Measurements from ENCODE around the gene SMAD6. TPM values are rescaled to one million over a fixed set of nuclear protein-coding genes. Genes with fewer than 3 reads are reported as not detected.

Gene SMAD6
- total and polyA plus RNA-seq, 2 experiments from 2014 or later, result 1.6 to 15.7 TPM

- no peak for TF ChIP-seq REST (IDR thresholded peaks at IDR 0.05; ENCODE audit: unreplicated experiment)
Observed at GRCh38 chr15:66714543-66714981, 12.5 kb downstream of the SMAD6 start (continued).

GRCh38 chr15:66715181-66715624 is 13.2 kb downstream of the SMAD6 start:
- Histone ChIP-seq H3F3A (replicated peaks; ENCODE audit: low read depth) (no peaks in the 10 kb centered on the region), H4K20me1 (replicated peaks; ENCODE audit: insufficient read depth) (no peaks in the 10 kb centered on the region), H3K4me3 (no peak overlapping the region), H3K9me2 (ENCODE audit: insufficient read depth) (no peaks in the 10 kb centered on the region), H3K79me2 (replicated peaks; ENCODE audit: insufficient read depth) (no peaks in the 10 kb centered on the region), H3K36me3 (ENCODE audit: insufficient read depth) (no peaks in the 10 kb centered on the region), H3K27ac (ENCODE audit: low read depth) (no peak overlapping the region), H2AFZ (no peak overlapping the region), H3K4me1 (ENCODE audit: insufficient read depth) (peaks cover 10% of the 10 kb centered on the region; the same call in 1 of the 2 replicates), H3K4me2 (no peak overlapping the region), H3K27me3 (ENCODE audit: insufficient read depth) (no peaks in the 10 kb centered on the region)
- peaks cover 3% of the 10 kb centered on the region; the same call in 1 of the 3 replicates for H3K36me3 Mint-ChIP-seq (ENCODE audit: low read depth)
- peaks cover 29% of the 10 kb centered on the region for H3K4me1 Mint-ChIP-seq
- no peak for DNase-seq (ENCODE audit: low spot score)
- no peak overlapping the region for H3K4me3 Mint-ChIP-seq
- peak; percentile 64 for ATAC-seq
- H3K9me3 Mint-ChIP-seq, result no peaks in the 10 kb centered on the region
- TF ChIP-seq, protein P1, sequence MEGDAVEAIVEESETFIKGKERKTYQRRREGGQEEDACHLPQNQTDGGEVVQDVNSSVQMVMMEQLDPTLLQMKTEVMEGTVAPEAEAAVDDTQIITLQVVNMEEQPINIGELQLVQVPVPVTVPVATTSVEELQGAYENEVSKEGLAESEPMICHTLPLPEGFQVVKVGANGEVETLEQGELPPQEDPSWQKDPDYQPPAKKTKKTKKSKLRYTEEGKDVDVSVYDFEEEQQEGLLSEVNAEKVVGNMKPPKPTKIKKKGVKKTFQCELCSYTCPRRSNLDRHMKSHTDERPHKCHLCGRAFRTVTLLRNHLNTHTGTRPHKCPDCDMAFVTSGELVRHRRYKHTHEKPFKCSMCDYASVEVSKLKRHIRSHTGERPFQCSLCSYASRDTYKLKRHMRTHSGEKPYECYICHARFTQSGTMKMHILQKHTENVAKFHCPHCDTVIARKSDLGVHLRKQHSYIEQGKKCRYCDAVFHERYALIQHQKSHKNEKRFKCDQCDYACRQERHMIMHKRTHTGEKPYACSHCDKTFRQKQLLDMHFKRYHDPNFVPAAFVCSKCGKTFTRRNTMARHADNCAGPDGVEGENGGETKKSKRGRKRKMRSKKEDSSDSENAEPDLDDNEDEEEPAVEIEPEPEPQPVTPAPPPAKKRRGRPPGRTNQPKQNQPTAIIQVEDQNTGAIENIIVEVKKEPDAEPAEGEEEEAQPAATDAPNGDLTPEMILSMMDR (conservative IDR thresholded peaks at IDR 0.05; ENCODE audit: low read depth in 2 of 2), result no peak
- no peak for TF ChIP-seq ZNF331 (CRISPR knock-in tag; IDR thresholded peaks at IDR 0.05; ENCODE audit: low read depth)
- no peak for TF ChIP-seq JUNB (IDR thresholded peaks at IDR 0.05; ENCODE audit: unreplicated experiment)
- TF ChIP-seq POLR2AphosphoS5 (IDR thresholded peaks at IDR 0.05; ENCODE audit: low read depth), result no peak
- TF ChIP-seq EZH2 (IDR thresholded peaks at IDR 0.05; ENCODE audit: low read depth, unreplicated experiment), result no peak
- TF ChIP-seq NANOG (IDR thresholded peaks at IDR 0.05; ENCODE audit: borderline replicate concordance), result no peak
- TF ChIP-seq CREB1 (CRISPR knock-in tag; IDR thresholded peaks at IDR 0.05; ENCODE audit: low read depth), result no peak
- no peak for TF ChIP-seq ZNF114 (CRISPR knock-in tag; IDR thresholded peaks at IDR 0.05)
- TF ChIP-seq STAT1 (IDR thresholded peaks at IDR 0.05; ENCODE audit: unreplicated experiment), result no peak
- TF ChIP-seq, protein P2, sequence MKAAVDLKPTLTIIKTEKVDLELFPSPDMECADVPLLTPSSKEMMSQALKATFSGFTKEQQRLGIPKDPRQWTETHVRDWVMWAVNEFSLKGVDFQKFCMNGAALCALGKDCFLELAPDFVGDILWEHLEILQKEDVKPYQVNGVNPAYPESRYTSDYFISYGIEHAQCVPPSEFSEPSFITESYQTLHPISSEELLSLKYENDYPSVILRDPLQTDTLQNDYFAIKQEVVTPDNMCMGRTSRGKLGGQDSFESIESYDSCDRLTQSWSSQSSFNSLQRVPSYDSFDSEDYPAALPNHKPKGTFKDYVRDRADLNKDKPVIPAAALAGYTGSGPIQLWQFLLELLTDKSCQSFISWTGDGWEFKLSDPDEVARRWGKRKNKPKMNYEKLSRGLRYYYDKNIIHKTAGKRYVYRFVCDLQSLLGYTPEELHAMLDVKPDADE (IDR thresholded peaks at IDR 0.05), result no peak
- peaks cover 6% of the 10 kb centered on the region for H3K27me3 Mint-ChIP-seq (ENCODE audit: insufficient read depth, low read depth, poor library complexity)
- no peak overlapping the region for H3K27ac Mint-ChIP-seq
